Measurements from ENCODE around the gene CARMIL1.

The CARMIL1 gene

GRCh38 chr6:25497383-25498040, 218.3 kb downstream of the CARMIL1 start:
- no peak overlapping the region for H3K27ac ChIP-seq
- TF ChIP-seq CTCF (conservative IDR thresholded peaks at IDR 0.05), result no peak

DNA sequence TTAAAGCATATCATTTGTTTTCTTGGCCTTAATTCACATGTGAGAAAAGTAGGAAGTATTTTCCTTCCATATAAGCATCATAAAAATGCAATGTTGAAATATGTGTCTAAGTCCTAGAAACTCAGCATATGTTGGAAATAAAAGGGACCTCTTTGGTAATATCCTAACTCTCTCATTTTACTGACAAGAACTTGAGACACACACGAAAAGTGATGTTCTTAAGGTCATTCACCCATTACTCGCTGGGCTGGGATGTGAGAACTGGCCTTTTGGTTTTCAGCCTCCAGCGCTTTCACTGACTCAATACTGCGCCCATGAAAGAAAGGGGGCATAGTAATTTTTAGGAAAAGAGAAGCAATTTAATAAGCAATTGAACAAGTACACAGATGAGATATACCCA, 219.3 kb downstream of the CARMIL1 start:
- TF ChIP-seq CTCF (conservative IDR thresholded peaks at IDR 0.05), result no peak
- peak overlapping the region; percentile 51; the same call in 1 of the 2 replicates for H3K27ac ChIP-seq

DNA sequence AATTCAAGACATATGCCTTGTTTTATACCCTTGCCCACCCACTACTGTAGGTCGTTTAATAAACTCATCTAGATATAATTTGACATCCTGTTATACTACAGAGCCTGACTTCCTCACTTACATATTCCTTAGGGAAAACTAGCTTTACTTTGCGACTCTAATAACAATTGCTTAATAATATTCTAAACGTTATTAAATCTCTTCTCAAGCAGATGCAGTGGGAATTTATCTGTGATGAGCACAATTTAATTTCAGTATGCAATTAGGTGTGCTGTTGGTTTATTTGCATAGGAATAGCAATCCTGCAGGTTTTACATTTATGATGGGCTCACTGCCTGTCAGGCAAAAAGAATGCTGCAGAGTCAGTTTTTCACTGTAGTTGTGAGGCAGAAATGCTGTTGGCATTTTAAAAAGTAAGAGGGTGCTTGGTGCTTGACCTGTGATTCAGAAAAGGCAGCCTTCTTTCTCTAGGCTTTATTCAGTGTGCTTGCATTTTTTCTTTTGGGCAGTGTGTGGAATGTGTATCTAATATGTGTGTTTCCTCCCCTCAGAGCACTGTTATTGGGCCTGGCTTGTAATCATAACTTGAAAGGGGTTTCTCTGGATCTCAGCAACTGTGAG, 220.6 kb downstream of the CARMIL1 start:
- peak overlapping the region; percentile 51 for H3K27ac ChIP-seq
- TF ChIP-seq CTCF (conservative IDR thresholded peaks at IDR 0.05), result no peak

DNA sequence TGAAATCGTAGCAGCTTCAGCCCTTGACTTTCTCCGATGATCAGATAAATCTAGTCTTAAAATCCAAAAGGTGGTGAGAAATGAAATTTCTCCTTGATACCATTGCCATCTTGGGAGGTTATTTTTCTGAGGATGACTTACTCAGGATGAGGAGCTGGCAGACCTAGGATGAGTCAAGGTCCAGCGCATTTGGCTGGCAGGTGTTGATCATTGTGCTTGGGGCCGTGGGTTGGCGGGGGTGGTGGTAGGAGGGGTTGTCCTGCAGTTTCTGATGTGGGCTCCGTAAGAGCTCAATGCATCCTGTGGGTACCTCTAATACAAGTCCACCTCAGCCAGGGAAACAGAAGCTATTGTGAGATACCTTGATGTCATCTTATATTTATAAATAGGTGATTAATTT, 224.5 kb downstream of the CARMIL1 start:
- TF ChIP-seq CTCF (conservative IDR thresholded peaks at IDR 0.05), result no peak
- no peak overlapping the region for H3K27ac ChIP-seq

GRCh38 chr6:25504661-25505060, 225.5 kb downstream of the CARMIL1 start:
- no peak for TF ChIP-seq CTCF (conservative IDR thresholded peaks at IDR 0.05)
- H3K27ac ChIP-seq, result no peak overlapping the region

- no peak overlapping the region for H3K27ac ChIP-seq
- TF ChIP-seq CTCF (conservative IDR thresholded peaks at IDR 0.05), result no peak
These were observed 226.8 kb downstream of the CARMIL1 start for GRCh38 chr6:25506020-25506419.

DNA sequence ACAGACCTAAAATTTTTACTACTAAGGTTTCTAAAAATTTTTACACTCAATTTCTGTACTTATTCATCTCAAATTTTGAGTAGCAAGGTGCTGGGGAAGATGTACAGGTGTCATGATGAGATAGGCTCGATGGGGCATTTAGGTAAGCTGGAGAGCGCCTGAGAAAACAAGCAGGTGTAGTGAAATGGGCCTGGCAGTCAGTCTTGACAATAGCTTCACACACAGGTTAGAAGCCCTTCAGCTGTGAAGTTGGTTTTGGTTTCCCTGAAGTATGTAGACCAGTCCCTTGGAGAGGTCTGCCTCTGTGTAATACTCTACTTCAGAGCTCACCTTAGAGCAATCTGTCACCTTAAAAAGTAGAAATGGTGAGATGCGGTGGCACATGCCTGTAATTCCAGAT, 228.9 kb downstream of the CARMIL1 start:
- TF ChIP-seq CTCF (conservative IDR thresholded peaks at IDR 0.05), result no peak
- no peak overlapping the region for H3K27ac ChIP-seq

All from VCaP (cell line).